Thymus (tissue), 11 donors: ENCODE measurements around the gene GPD1. TPM values are rescaled to one million over a fixed set of nuclear protein-coding genes. Genes with fewer than 3 reads are reported as not detected.
"Not testable (repeated sequence)": the region's sequence is repeated elsewhere in the genome, so short reads cannot be mapped to it uniquely, and the experiment has no call there.

Experiments
- DNase-seq, 9 donors: peaks; one replicate each; pipeline ENCODE4 v3.0.0-alpha.2; 2013; ENCODE audit warnings: low spot score in 9 of 9, low read depth in 6 of 9, missing footprints in 1 of 9
- H3K27ac ChIP-seq, 2 donors: one replicate each; pipeline ENCODE4 v1.5.1; 2013; ENCODE audit warnings: control low read depth in 1 of 2, low read depth in 1 of 2, low read length in 1 of 2, mild to moderate bottlenecking in 1 of 2, moderate library complexity in 1 of 2
- H3K27me3 ChIP-seq, 2 donors: one replicate each; pipeline ENCODE4 v1.5.1; 2013; ENCODE audit warnings: low read length in 1 of 2; ENCODE audit not compliant: control insufficient read depth in 2 of 2, insufficient read depth in 1 of 2
- H3K36me3 ChIP-seq, 2 donors: one replicate each; pipeline ENCODE4 v1.5.1; 2013; ENCODE audit warnings: low read length in 1 of 2, mild to moderate bottlenecking in 1 of 2, moderate library complexity in 1 of 2; ENCODE audit not compliant: control insufficient read depth in 2 of 2, insufficient read depth in 2 of 2
- H3K4me1 ChIP-seq, 2 donors: one replicate each; pipeline ENCODE4 v1.5.1; 2013; ENCODE audit warnings: low read length in 2 of 2; ENCODE audit not compliant: control insufficient read depth in 2 of 2, insufficient read depth in 2 of 2
- H3K4me3 ChIP-seq, 2 donors: one replicate each; pipeline ENCODE4 v1.5.1; 2013; ENCODE audit warnings: low read length in 2 of 2, control low read depth in 1 of 2, mild to moderate bottlenecking in 1 of 2
- H3K9me3 ChIP-seq, 2 donors: one replicate each; pipeline ENCODE4 v1.5.1; 2013; ENCODE audit warnings: low read length in 1 of 2, mild to moderate bottlenecking in 1 of 2; ENCODE audit not compliant: control insufficient read depth in 2 of 2, insufficient read depth in 1 of 2
- WGBS: extraction: QIAGEN DNeasy Blood & Tissue Kit; methylation state at CpG from one replicate; pipeline ENCODE4 v1.1.7; 2013; 5-methylcytosine and 5-hydroxymethylcytosine counted together
- polyA plus RNA-seq: library from polyadenylated mRNA; stranded (reverse); fragments of 200-250 nt; gene quantifications from one replicate; pipeline ENCODE4 v1.2.3, GENCODE V29; 2013
- total RNA-seq: library from RNA; stranded (reverse); fragments of 120-200 nt; gene quantifications from one replicate; pipeline ENCODE4 v1.2.4, GENCODE V29; 2013
- donor health status: healthy.

GPD1 gene
- total and polyA plus RNA-seq, 2 donors = 0.38 to 1.0 TPM

DNA sequence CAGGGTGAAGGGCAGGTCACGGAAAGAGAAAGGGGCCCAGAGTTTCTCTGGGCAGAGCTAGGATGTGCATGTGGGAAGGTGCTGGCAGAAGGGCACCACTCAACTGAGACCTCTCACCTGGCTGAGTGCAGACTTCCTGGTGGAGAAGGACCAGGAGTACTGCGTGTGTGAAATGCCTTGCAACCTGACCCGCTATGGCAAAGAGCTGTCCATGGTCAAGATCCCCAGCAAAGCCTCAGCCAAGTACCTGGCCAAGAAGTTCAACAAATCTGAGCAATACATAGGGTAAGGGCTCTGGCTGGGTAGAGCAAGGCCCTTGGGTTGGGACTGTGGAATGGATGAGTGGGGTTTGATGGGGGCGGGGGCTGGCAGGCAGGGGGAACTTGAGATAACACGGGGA is 24.0 kb upstream of the GPD1 start:
- WGBS = 99% methylated on average over 5 of the region's 5 CpGs
- no peak overlapping the region for H3K27ac ChIP-seq
- DNase-seq = no peak

DNA sequence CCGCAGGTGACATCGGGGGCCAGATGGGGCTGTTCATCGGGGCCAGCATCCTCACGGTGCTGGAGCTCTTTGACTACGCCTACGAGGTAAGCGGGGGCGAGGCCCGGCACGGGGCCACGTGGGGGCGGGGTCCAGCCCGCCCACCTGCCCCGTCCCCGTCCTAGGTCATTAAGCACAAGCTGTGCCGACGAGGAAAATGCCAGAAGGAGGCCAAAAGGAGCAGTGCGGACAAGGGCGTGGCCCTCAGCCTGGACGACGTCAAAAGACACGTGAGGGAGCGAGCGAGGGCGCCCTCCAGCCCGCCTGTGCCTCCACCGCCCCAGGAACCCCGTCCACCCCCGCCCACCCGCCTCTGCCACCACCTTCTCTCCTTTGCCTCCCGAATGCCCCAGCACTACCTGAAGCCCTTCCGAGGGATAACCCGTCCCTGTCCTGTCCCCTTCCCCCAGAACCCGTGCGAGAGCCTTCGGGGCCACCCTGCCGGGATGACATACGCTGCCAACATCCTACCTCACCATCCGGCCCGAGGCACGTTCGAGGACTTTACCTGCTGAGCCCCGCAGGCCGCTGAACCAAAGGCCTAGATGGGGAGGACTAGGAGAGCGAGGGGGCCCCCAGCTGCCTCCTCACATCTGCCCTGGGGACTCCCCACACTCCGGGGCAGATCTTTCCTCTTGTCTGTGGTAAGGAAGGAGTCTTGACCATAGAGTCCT is 22.6 kb upstream of the GPD1 start:
- Histone ChIP-seq H3K27me3 (peaks cover 0 to 23% of the 10 kb centered on the region in 2 donors), H3K4me3 (no peak overlapping the region), H3K27ac (no peak overlapping the region), H3K9me3 (no peaks in the 10 kb centered on the region), H3K36me3 (peaks cover 0 to under 1% of the 10 kb centered on the region in 2 donors), H3K4me1 (peaks cover 4 to 13% of the 10 kb centered on the region in 2 donors)
- no peak for DNase-seq
- WGBS = 77% methylated on average over 46 of the region's 46 CpGs

More for the DNA sequence above, 24.0 kb upstream of the GPD1 start:
- Histone ChIP-seq H3K36me3 (no peaks in the 10 kb centered on the region), H3K4me3 (no peak overlapping the region), H3K27me3 (peaks cover 0 to 23% of the 10 kb centered on the region in 2 donors), H3K9me3 (no peaks in the 10 kb centered on the region), H3K4me1 (peaks cover 4 to 9% of the 10 kb centered on the region in 2 donors)

DNA sequence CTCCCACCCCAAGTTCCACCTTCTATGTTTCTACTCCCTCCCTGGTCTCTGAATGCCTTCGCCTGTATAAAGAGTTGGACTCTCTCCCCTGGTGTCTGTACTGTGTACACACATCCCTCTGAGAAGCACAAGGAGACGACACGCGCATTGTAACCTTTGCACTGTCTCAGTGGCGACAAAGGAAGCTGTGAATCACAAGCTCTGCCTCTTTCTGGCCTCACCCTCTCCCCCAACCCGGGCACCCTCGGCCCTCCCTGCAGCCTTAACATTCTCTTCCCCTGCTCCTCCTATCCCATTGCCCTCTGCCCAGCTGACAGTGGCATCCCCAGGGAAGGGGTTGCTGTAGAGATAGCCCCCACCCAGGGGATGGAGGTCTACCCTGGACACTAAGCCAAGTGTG is 21.2 kb upstream of the GPD1 start:
- H3K27me3 ChIP-seq = peaks cover 0 to 23% of the 10 kb centered on the region in 2 donors
- H3K9me3 ChIP-seq = no peaks in the 10 kb centered on the region
- 95% methylated on average over 7 of the region's 7 CpGs for WGBS
- no peak overlapping the region for H3K4me3 ChIP-seq
- peaks cover 13 to 14% of the 10 kb centered on the region in 2 donors for H3K36me3 ChIP-seq
- H3K4me1 ChIP-seq = peaks cover 8 to 15% of the 10 kb centered on the region in 2 donors
- DNase-seq = no peak
- no peak overlapping the region for H3K27ac ChIP-seq

DNA sequence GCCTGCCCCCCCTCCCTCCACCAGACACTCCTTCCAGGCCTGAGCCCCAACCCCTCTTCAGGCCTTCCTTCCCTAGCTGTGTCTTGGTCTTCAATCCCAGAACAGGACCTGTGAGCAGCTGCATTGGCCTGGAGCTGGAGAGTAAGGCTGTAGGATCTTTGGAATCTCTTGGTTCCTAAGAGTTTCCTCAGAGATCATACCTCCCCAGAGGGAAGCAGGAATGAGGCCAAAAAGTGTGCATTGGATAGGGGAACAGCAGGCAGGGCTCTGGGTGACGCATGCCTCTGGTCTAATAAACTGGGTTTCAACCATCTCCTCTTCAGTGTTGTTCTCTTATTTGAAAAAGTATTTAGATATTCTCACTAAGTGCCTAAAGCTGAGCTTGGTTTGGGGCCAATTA is 20.5 kb upstream of the GPD1 start:
- WGBS = 96% methylated on average over 1 of the region's 1 CpG
- no peak overlapping the region for H3K4me3 ChIP-seq
- no peaks in the 10 kb centered on the region for H3K9me3 ChIP-seq
- no peak overlapping the region for H3K27ac ChIP-seq
- H3K4me1 ChIP-seq = peaks cover 8 to 15% of the 10 kb centered on the region in 2 donors
- H3K27me3 ChIP-seq = peaks cover 0 to 23% of the 10 kb centered on the region in 2 donors
- no peak for DNase-seq
- H3K36me3 ChIP-seq = peaks cover 18 to 20% of the 10 kb centered on the region in 2 donors

DNA sequence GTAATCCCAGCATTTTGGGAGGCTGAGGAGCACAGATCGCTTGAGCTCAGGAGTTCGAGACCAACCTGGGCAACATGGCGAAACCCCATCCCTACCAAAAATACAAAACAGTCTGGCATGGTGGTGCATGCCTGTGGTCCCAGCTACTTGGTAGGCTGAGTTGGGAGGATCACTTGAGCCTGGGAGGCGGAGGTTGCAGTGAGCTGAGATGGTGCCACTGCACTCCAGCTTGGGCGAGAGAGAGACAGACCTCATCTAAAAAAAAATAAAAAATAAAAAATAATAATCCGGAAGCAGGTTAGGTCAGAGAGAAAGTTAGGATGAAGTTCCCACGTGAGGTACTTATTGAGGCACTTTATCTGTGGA is 19.4 kb upstream of the GPD1 start:
- Histone ChIP-seq H3K27ac (peak overlapping the region; percentile 92 to 97), H3K4me1 (peaks cover 8 to 15% of the 10 kb centered on the region in 2 donors), H3K36me3 (peaks cover 27 to 31% of the 10 kb centered on the region in 2 donors), H3K27me3 (peaks cover 0 to 23% of the 10 kb centered on the region in 2 donors), H3K4me3 (peak overlapping the region; percentile 57 to 87)
- DNase-seq, H3K9me3 ChIP-seq: not testable (repeated sequence)
- 44% methylated on average over 7 of the region's 7 CpGs for whole genome bisulfite sequencing

DNA sequence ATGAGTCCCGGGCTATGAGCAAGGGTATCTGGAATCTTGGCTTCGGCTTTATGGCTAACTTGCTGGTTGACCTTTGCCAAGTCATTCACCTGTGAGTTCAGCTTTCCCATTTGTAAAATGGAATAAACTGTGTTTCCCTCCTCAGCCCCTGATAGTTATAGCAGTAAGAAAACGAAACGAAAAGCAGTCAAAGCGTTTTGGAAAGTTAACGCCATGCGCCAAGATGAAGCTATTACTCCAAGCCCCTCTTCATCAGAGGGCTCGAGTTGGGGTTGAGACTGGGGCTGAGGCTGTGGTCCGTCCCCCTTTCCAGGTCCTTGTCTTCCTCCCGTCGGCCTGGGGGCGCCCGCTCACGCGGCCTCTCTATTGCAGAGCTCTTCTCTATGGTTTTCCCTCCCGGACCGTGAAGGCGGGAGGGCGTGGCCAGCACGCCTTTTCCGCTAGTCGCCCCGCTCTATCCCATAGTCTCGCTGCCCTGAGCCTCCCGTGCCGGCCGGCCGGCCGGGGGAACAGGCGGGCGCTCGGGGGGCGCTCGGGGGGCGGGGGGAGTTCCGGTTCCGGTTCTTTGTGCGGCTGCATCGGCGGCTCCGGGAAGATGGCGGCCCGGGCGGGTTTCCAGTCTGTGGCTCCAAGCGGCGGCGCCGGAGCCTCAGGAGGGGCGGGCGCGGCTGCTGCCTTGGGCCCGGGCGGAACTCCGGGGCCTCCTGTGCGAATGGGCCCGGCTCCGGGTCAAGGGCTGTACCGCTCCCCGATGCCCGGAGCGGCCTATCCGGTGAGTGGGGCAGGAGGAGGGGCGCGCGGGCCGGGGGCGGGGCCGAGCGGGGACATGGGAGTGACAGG is 18.8 kb upstream of the GPD1 start, which contains the start of gene SMARCD1:
Gene SMARCD1, plus strand, starts transcription at position 568 of the 840 bp plus-strand sequence. Its CDS starts 28 bp downstream, at position 596.
- DNase-seq = peak; percentile 73 to 93 (median 81)
- Histone ChIP-seq H3K36me3 (peaks cover 31 to 36% of the 10 kb centered on the region in 2 donors), H3K4me3 (peak within 1 kb of the TSS; percentile 57 to 87), H3K27me3 (peaks cover 0 to 20% of the 10 kb centered on the region in 2 donors), H3K27ac (peak within 1 kb of the TSS; percentile 92 to 97), H3K9me3 (no peaks in the 10 kb centered on the region), H3K4me1 (peaks cover 8 to 15% of the 10 kb centered on the region in 2 donors)
- under 1% methylated on average over 69 of the region's 69 CpGs for WGBS

DNA sequence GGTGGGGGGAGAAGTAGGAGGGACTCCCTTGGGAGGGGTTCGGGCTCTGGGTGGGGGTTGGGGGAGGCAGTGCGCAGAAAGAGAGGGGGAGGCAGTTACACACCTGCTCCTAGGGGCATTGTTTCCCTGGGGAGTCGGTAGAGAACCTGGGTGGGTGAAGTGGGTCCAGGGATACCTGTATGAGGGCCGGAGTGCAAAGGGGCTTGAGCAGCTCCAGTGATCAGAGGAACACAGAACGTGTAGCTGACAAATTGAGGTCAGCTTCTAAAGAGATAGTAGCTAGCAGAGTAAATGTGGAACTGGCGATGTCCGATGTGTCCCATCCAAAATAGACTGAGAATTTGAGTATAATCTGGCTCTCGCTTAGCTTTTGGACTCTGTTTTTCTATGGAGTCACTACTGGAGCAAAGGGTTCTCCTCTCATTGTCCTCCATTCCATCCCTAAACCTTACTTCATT is 18.2 kb upstream of the GPD1 start:
- no peaks in the 10 kb centered on the region for H3K9me3 ChIP-seq
- H3K36me3 ChIP-seq = peaks cover 37 to 43% of the 10 kb centered on the region in 2 donors
- DNase-seq = no peak
- H3K27ac ChIP-seq = peak overlapping the region; percentile 64 to 92
- H3K4me1 ChIP-seq = peaks cover 8 to 15% of the 10 kb centered on the region in 2 donors
- peak overlapping the region; percentile 57 to 87 for H3K4me3 ChIP-seq
- H3K27me3 ChIP-seq = peaks cover 0 to 16% of the 10 kb centered on the region in 2 donors
- WGBS = 30% methylated on average over 8 of the region's 8 CpGs

DNA sequence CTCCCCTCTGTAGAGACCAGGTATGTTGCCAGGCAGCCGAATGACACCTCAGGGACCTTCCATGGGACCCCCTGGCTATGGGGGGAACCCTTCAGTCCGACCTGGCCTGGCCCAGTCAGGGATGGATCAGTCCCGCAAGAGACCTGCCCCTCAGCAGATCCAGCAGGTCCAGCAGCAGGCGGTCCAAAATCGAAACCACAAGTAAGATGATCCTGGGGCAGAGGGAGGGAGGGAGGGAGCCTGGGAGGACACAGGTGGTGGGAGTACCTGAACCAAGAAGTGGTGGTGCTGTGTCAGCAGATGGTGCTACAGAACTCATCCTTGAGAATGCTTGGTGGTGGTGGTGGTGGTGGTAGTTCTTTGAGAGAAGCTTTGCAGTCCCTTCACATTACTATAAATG is 17.7 kb upstream of the GPD1 start:
- peak overlapping the region; percentile 57 to 87 for H3K4me3 ChIP-seq
- H3K27me3 ChIP-seq = peaks cover 0 to 11% of the 10 kb centered on the region in 2 donors
- peak in 1 of 9 donors; percentile 14 for DNase-seq
- peak overlapping the region in 1 of 2 donors; percentile 92 for H3K27ac ChIP-seq
- 94% methylated on average over 5 of the region's 5 CpGs for WGBS
- H3K36me3 ChIP-seq = peaks cover 41 to 46% of the 10 kb centered on the region in 2 donors
- H3K4me1 ChIP-seq = peaks cover 8 to 15% of the 10 kb centered on the region in 2 donors
- no peaks in the 10 kb centered on the region for H3K9me3 ChIP-seq
